Mesothelial cell of epicardium (in vitro differentiated cells): ENCODE measurements around the gene CALML5. TPM values are rescaled to one million over a fixed set of nuclear protein-coding genes. Genes with fewer than 3 reads are reported as not detected.

ENCODE experiments used
- DNase-seq, 2 experiments: peaks; one replicate each; pipeline ENCODE4 v3.0.0; 2021; ENCODE audit warnings: low spot score in 2 of 2; ENCODE audit not compliant: unreplicated experiment in 2 of 2
- H3K27ac Mint-ChIP-seq: 2 replicates; pipeline ENCODE4 v1.8.0; 2021; ENCODE audit warnings: mixed read lengths
- H3K27me3 Mint-ChIP-seq: 2 replicates; pipeline ENCODE4 v1.8.0; 2021; ENCODE audit warnings: low read depth, mixed read lengths
- H3K36me3 Mint-ChIP-seq: 2 replicates; pipeline ENCODE4 v1.8.0; 2021; ENCODE audit warnings: mixed read lengths
- H3K4me1 Mint-ChIP-seq: 2 replicates; pipeline ENCODE4 v1.8.0; 2021; ENCODE audit warnings: mixed read lengths
- H3K4me3 Mint-ChIP-seq: 2 replicates; pipeline ENCODE4 v1.8.0; 2021; ENCODE audit warnings: mild to moderate bottlenecking, moderate library complexity, mixed read lengths
- H3K9me3 Mint-ChIP-seq: 2 replicates; pipeline ENCODE4 v1.8.0; 2021; ENCODE audit warnings: mixed read lengths
- CTCF ChIP-seq: fragments of 200-600 bp; sonication (generic); IDR thresholded peaks from one replicate; pipeline ENCODE4 v1.5.0; 2021; ENCODE audit warnings: antibody characterized with exemption; ENCODE audit not compliant: unreplicated experiment
- total RNA-seq: library from RNA; stranded (reverse); gene quantifications from 3 replicates; pipeline ENCODE4 v1.2.1, GENCODE V29; 2021

The CALML5 gene
- total RNA-seq, 1 donor from 2014 or later, result not detected

DNA sequence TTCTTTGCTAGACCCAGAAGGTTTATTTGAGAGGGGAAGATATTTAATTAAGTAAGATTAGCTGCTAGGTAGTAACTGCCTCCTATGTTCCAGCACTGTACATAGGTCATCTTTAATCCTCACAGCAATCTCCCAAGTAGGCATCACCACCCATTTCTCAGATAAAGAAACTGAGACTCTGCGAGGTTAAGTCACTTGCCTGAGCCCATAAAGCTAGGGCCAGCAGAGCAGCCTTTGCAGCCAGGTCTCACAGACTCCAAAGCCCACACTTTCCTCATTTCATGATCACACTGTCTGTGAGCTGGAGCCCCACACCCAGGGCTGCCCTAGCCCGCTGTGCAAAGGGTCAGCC, 46.0 kb upstream of the CALML5 start:
- TF ChIP-seq CTCF, result no peak
- peak overlapping the region; percentile 21 for H3K27ac Mint-ChIP-seq
- peaks cover 21% of the 10 kb centered on the region for H3K9me3 Mint-ChIP-seq
- no peak overlapping the region for H3K4me3 Mint-ChIP-seq
- H3K36me3 Mint-ChIP-seq, result peaks cover 7% of the 10 kb centered on the region
- no peaks in the 10 kb centered on the region for H3K27me3 Mint-ChIP-seq
- DNase-seq, result no peak
- H3K4me1 Mint-ChIP-seq, result peaks cover 7% of the 10 kb centered on the region

GRCh38 chr10:5545011-5545410, 45.6 kb upstream of the CALML5 start:
- peaks cover 22% of the 10 kb centered on the region for H3K9me3 Mint-ChIP-seq
- DNase-seq, result peak in 1 of 2 experiments; percentile 2
- H3K27ac Mint-ChIP-seq, result peak overlapping the region; percentile 21
- H3K27me3 Mint-ChIP-seq, result no peaks in the 10 kb centered on the region
- peaks cover 8% of the 10 kb centered on the region for H3K36me3 Mint-ChIP-seq
- H3K4me3 Mint-ChIP-seq, result no peak overlapping the region
- peaks cover 3% of the 10 kb centered on the region for H3K4me1 Mint-ChIP-seq
- TF ChIP-seq CTCF, result no peak

DNA sequence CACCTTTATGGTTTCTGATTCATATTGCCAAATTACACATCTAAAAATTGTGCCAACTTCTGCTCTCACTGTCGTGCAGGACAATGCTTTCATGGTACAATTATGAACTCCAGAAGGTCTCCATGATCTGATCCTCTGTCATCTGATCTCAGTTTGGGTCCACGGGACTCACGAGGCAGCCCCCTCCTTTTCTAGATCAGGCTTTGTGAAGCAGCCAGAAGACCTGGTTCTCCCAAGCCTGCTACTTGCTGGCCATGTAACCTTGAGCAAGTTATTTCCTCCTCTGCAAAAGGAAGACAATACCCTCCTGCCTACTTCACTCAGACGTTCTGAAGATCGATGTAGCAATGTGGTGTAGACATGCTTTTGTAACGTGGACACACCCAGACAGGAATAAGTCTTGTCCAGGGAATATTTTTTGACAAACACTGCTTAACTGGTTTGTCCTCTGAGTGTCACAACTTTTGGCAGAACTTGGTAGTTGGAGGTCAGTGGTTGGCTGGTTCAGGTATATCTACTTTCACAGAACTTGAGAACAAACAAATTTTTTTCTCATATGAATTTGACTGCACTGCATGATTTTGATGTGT, 44.9 kb upstream of the CALML5 start:
- Mint-ChIP-seq H3K4me3 (no peak overlapping the region), H3K9me3 (peaks cover 22% of the 10 kb centered on the region), H3K27ac (no peak overlapping the region), H3K4me1 (peaks cover 8% of the 10 kb centered on the region), H3K36me3 (peaks cover 8% of the 10 kb centered on the region), H3K27me3 (no peaks in the 10 kb centered on the region)
- DNase-seq, result no peak
- no peak for TF ChIP-seq CTCF

DNA sequence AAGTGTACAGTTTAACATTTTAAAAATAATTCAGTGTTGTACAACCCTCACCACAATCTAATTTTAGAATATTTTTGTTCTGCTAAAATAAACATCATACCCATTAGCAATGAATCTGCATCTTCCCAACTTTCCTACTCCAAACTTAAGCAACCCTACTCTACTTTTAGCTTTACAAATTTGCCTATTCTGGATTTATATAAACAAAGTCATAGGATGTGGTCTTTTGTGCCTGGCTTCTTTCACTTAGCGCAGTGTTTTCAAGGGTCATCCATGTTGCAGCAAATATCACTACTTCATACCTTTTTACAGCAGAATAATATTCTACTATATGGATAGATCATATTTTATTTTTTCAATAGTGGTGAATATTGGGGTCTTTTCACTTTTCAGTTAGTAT, 44.3 kb upstream of the CALML5 start:
- Mint-ChIP-seq H3K36me3 (peaks cover 8% of the 10 kb centered on the region), H3K4me3 (no peak overlapping the region), H3K27ac (no peak overlapping the region), H3K4me1 (peaks cover 15% of the 10 kb centered on the region), H3K9me3 (peaks cover 22% of the 10 kb centered on the region), H3K27me3 (no peaks in the 10 kb centered on the region)
- TF ChIP-seq CTCF, result no peak
- no peak for DNase-seq

DNA sequence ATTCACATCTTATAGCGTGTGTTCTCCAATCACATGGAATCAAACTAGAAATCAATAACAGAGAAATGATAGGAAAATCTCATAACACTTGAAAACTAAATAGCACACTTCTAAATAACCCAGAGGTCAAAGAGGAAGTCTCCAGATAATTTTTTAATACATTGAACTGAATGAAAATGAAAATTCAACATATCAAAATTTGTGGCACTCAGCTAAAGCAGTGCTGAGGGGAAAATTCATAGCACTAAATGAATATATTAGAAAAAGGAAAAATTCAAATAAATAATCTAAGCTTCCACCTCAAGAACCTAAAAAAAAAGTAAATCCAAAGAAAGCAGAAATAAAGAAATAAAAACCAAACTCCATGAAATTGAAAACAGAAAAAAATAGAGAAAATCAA, 42.7 kb upstream of the CALML5 start:
- no peaks in the 10 kb centered on the region for H3K27me3 Mint-ChIP-seq

More for the DNA sequence above, 42.7 kb upstream of the CALML5 start:
- H3K27ac Mint-ChIP-seq, result no peak overlapping the region
- H3K4me1 Mint-ChIP-seq, result peaks cover 22% of the 10 kb centered on the region
- H3K9me3 Mint-ChIP-seq, result peaks cover 22% of the 10 kb centered on the region
- TF ChIP-seq CTCF, result no peak
- H3K4me3 Mint-ChIP-seq, result no peak overlapping the region
- no peak for DNase-seq
- peaks cover 8% of the 10 kb centered on the region for H3K36me3 Mint-ChIP-seq
